PC-3 (cell line): Measurements from ENCODE around the gene GANC. TPM values are rescaled to one million over a fixed set of nuclear protein-coding genes. Genes with fewer than 3 reads are reported as not detected.

Experiments used
- ATAC-seq: fragments of 200-7000 bp; cut with Tn5 transposase; 2 replicates; pipeline ENCODE4 v1.9.1; 2020; ENCODE audit warnings: mild to moderate bottlenecking, moderate library complexity
- BruUV-seq: library from RNA; stranded (reverse); fragments of 400-500 nt; replicated peaks from 2 replicates; lab custom pipeline; 2021; lab: Mats Ljungman, UMichigan
- CTCF ChIA-PET: fragments of 300-600 bp; sonication (Branson Sonifier 250); formaldehyde crosslinking; loops from one replicate; lab custom pipeline; 2022; ENCODE audit warnings: antibody characterized with exemption; lab: Charles Lee
- POLR2A ChIA-PET: fragments of 300-600 bp; sonication (Branson Sonifier 250); formaldehyde crosslinking; loops from one replicate; lab custom pipeline; 2022; ENCODE audit warnings: antibody characterized with exemption; ENCODE audit not compliant: unreplicated experiment; lab: Charles Lee
- DNase-seq: peaks from one replicate; pipeline ENCODE4 v3.0.0-alpha.2; 2015
- H2AFZ ChIP-seq: fragments of 300-600 bp; sonication (generic); 2 replicates; pipeline ENCODE4 v1.6.0; 2016; ENCODE audit warnings: antibody characterized with exemption, low read length
- H3F3A ChIP-seq: fragments of 300-600 bp; sonication (generic); one replicate; pipeline ENCODE4 v1.6.0; 2017; ENCODE audit warnings: antibody characterized with exemption, low read length, control low read depth, mild to moderate bottlenecking; ENCODE audit not compliant: unreplicated experiment
- H3K27ac ChIP-seq: fragments of 300-600 bp; sonication (generic); 2 replicates; pipeline ENCODE4 v1.5.1; 2016; ENCODE audit warnings: mild to moderate bottlenecking, low read length
- H3K27me3 ChIP-seq: fragments of 300-600 bp; sonication (generic); 2 replicates; pipeline ENCODE4 v1.6.1; 2016; ENCODE audit warnings: low read length, mixed read lengths
- H3K36me3 ChIP-seq: fragments of 300-600 bp; sonication (generic); 2 replicates; pipeline ENCODE4 v1.6.1; 2016; ENCODE audit warnings: low read depth, mixed run types, low read length, mixed read lengths
- H3K4me1 ChIP-seq: fragments of 300-600 bp; sonication (generic); 2 replicates; pipeline ENCODE4 v1.5.1; 2016; ENCODE audit warnings: low read length; ENCODE audit not compliant: insufficient read depth
- H3K4me2 ChIP-seq: fragments of 300-600 bp; sonication (generic); 2 replicates; pipeline ENCODE4 v1.6.0; 2016; ENCODE audit warnings: low read length
- H3K4me3 ChIP-seq: fragments of 300-600 bp; sonication (generic); 2 replicates; pipeline ENCODE4 v1.5.1; 2016; ENCODE audit warnings: mild to moderate bottlenecking, low read length, mixed read lengths
- H3K79me2 ChIP-seq: fragments of 300-600 bp; sonication (generic); 2 replicates; pipeline ENCODE4 v1.6.1; 2017; ENCODE audit warnings: low read length, mixed read lengths
- H3K9ac ChIP-seq: fragments of 300-600 bp; sonication (generic); 2 replicates; pipeline ENCODE4 v1.6.0; 2016; ENCODE audit warnings: mild to moderate bottlenecking, low read length
- H3K9me2 ChIP-seq: fragments of 300-600 bp; sonication (generic); replicated peaks from 2 replicates; pipeline ENCODE4 v1.6.1; 2016; ENCODE audit warnings: mixed run types, low read length, mixed read lengths
- H3K9me3 ChIP-seq: fragments of 300-600 bp; sonication (generic); 2 replicates; pipeline ENCODE4 v1.6.1; 2016; ENCODE audit warnings: low read length, mixed read lengths
- H4K20me1 ChIP-seq: fragments of 300-600 bp; sonication (generic); 2 replicates; pipeline ENCODE4 v1.6.1; 2016; ENCODE audit warnings: low read length, mixed read lengths
- EZH2 ChIP-seq: fragments of 300-600 bp; sonication (generic); IDR thresholded peaks from one replicate; pipeline ENCODE4 v1.6.1; 2017; ENCODE audit warnings: antibody characterized with exemption, mild to moderate bottlenecking, low read length; ENCODE audit not compliant: unreplicated experiment
- EZH2phosphoT487 ChIP-seq: fragments of 300-600 bp; sonication (generic); IDR thresholded peaks from 2 replicates; pipeline ENCODE4 v1.6.1; 2018; ENCODE audit warnings: mild to moderate bottlenecking, antibody characterized with exemption, low read length, borderline replicate concordance
- intact Hi-C: fragments of 100-400 bp; cut with micrococcal nuclease; formaldehyde crosslinking; loops from 2 replicates; pipeline ENCODE4 v1.9.0; 2023
- total RNA-seq: library from RNA; depleted of rRNA; stranded (reverse); fragments of >200 nt; gene quantifications from 2 replicates; pipeline ENCODE4 v1.2.3, GENCODE V29; 2014
- TF ChIP-seq, protein P1 (sequence below): fragments of 300-600 bp; sonication (generic); conservative IDR thresholded peaks from 2 replicates; pipeline ENCODE4 v1.5.1; 2017; ENCODE audit warnings: antibody characterized with exemption, low read depth, mild to moderate bottlenecking, low read length

GANC gene
- total RNA-seq, 1 experiment from 2014 or later, result 12.4 TPM

DNA sequence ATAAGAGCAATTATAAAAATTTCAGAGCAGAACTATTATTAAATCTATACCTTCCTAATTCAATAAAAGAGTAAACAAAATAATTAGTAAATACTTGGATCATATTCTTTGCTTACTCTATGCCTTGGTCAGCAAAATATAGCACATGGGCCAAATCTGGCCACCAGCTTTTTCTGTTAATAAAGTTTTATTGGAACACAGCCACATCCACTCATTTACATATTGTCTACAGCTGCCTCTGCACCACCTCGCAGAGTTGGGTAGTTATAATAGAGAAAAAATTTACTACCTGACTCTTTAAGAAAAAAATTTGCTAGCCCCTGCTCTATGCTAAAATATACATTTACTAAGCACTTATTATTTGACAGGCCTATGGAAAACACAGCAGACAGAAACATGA is 32.2 kb upstream of the GANC start:
- Histone ChIP-seq H3K79me2 (no peaks in the 10 kb centered on the region; the same call in 1 of the 2 replicates), H3F3A (peaks cover 3% of the 10 kb centered on the region), H3K4me3 (no peak overlapping the region), H2AFZ (no peak overlapping the region), H4K20me1 (peaks cover 10% of the 10 kb centered on the region; the same call in 1 of the 2 replicates), H3K9me2 (no peaks in the 10 kb centered on the region), H3K9ac (no peak overlapping the region), H3K4me1 (peaks cover 20% of the 10 kb centered on the region), H3K9me3 (no peaks in the 10 kb centered on the region), H3K27me3 (no peaks in the 10 kb centered on the region), H3K27ac (no peak overlapping the region), H3K4me2 (no peak overlapping the region), H3K36me3 (peaks cover 49% of the 10 kb centered on the region)
- TF ChIP-seq EZH2phosphoT487, result no peak
- no peak for TF ChIP-seq EZH2
- TF ChIP-seq, protein P1, sequence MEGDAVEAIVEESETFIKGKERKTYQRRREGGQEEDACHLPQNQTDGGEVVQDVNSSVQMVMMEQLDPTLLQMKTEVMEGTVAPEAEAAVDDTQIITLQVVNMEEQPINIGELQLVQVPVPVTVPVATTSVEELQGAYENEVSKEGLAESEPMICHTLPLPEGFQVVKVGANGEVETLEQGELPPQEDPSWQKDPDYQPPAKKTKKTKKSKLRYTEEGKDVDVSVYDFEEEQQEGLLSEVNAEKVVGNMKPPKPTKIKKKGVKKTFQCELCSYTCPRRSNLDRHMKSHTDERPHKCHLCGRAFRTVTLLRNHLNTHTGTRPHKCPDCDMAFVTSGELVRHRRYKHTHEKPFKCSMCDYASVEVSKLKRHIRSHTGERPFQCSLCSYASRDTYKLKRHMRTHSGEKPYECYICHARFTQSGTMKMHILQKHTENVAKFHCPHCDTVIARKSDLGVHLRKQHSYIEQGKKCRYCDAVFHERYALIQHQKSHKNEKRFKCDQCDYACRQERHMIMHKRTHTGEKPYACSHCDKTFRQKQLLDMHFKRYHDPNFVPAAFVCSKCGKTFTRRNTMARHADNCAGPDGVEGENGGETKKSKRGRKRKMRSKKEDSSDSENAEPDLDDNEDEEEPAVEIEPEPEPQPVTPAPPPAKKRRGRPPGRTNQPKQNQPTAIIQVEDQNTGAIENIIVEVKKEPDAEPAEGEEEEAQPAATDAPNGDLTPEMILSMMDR, result no peak
- DNase-seq, result no peak
- ChIA-PET CTCF (no interaction called here), POLR2A (no interaction called here)
- intact Hi-C loops, result no loop called here
- BruUV-seq, result no TSS peak
- no peak for ATAC-seq

DNA sequence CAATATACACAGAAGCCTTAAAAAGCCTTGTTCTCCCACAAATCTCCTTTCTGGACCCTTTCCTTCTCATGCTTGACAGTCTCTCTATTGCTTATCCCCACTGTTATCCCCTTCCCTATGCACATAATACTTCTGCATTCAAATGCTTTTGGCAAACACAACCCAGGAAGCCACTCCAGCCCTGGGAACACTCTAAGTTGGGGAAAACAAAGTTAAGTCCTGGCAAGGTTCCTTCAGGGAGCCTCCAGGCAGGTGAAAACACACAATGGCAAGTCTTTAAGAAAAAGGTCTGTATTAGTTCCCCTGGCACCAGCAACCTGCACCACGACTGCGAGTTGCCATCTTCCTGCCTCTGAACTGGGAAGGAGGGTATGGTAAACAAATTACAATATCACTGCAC is 19.7 kb upstream of the GANC start:
- Histone ChIP-seq H3K4me3 (no peak overlapping the region), H2AFZ (no peak overlapping the region), H3K9ac (no peak overlapping the region), H3K4me2 (no peak overlapping the region), H3K4me1 (no peaks in the 10 kb centered on the region), H3K27me3 (no peaks in the 10 kb centered on the region), H3K27ac (no peak overlapping the region), H4K20me1 (no peaks in the 10 kb centered on the region), H3K9me2 (no peaks in the 10 kb centered on the region), H3K36me3 (peaks cover 52% of the 10 kb centered on the region), H3K79me2 (no peaks in the 10 kb centered on the region), H3K9me3 (no peaks in the 10 kb centered on the region), H3F3A (no peaks in the 10 kb centered on the region)
- DNase-seq, result no peak
- no peak for ATAC-seq
- ChIA-PET POLR2A (no interaction called here), CTCF (no interaction called here)
- intact Hi-C loops, result no loop called here
- no peak for TF ChIP-seq EZH2phosphoT487
- TF ChIP-seq, protein P1, result no peak
- TF ChIP-seq EZH2, result no peak
- BruUV-seq, result no TSS peak

DNA sequence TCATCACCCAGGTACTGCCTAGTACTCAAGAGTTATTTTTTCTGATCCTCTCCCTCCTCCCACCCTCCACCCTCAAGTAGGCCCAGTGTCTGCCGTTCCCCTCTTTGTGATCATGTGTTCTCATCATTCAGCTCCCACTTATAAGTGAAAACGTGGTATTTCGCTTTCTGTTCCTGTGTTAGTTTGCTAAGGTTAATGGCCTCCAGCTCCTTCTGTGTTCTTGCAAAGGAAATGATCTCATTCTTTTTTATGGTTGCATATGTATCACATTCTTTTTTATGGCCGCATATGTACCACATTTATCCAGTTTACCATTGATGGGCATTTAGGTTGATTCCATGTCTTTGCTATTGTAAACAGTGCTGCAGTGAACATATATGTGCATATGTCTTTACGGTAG is 8.2 kb upstream of the GANC start:
- TF ChIP-seq EZH2phosphoT487 (no peak), EZH2 (no peak)
- TF ChIP-seq, protein P1, result no peak
- no peaks in the 10 kb centered on the region for H3K9me2 ChIP-seq
- no peak overlapping the region for H3K4me3 ChIP-seq
- H3F3A ChIP-seq, result no peaks in the 10 kb centered on the region
- DNase-seq, result no peak
- ChIA-PET POLR2A (no interaction called here), CTCF (no interaction called here)
- H3K4me2 ChIP-seq, result no peak overlapping the region
- peaks cover 29% of the 10 kb centered on the region for H3K79me2 ChIP-seq
- H3K9me3 ChIP-seq, result no peaks in the 10 kb centered on the region
- peaks cover 75% of the 10 kb centered on the region for H3K36me3 ChIP-seq
- no TSS peak for BruUV-seq
- H3K27ac ChIP-seq, result no peak overlapping the region
- no peak overlapping the region for H2AFZ ChIP-seq
- intact Hi-C loops, result no loop called here
- H3K9ac ChIP-seq, result no peak overlapping the region
- no peaks in the 10 kb centered on the region for H3K4me1 ChIP-seq
- peaks cover 9% of the 10 kb centered on the region for H4K20me1 ChIP-seq
- no peaks in the 10 kb centered on the region for H3K27me3 ChIP-seq
- no peak for ATAC-seq
